ENCODE measurements around the gene TRPC6. TPM values are rescaled to one million over a fixed set of nuclear protein-coding genes. Genes with fewer than 3 reads are reported as not detected.
"Not testable (repeated sequence)": the region's sequence is repeated elsewhere in the genome, so short reads cannot be mapped to it uniquely, and the experiment has no call there.

TRPC6 gene
- polyA plus RNA-seq, 3 donors = 0.45 to 1.7 (median 0.56) TPM

DNA sequence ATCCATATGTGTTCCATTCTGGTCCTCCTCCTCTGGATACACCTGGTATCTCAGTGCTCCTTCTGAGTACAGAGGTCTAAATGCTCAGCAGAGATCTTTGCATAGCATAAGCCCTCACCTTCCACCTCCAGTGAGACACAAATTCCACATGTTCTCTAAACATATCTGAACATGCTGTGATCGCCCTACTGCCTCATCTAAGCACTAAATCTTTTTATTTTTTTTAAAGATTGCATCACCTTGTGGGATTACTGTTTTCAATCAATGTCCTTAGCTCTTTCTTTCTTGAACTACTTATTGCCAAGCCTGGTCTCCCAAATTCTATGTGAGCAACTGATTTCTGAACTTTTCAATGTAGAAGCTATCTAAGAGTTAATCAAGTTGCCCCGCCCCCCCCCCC lies 113.4 kb downstream of the TRPC6 start:
- WGBS, 3 donors = 38 to 66% (median 60%) methylated on average over 2 of the region's 2 CpGs
- no peak overlapping the region for H3K27ac ChIP-seq (ENCODE audit: low read depth, low read length)

DNA sequence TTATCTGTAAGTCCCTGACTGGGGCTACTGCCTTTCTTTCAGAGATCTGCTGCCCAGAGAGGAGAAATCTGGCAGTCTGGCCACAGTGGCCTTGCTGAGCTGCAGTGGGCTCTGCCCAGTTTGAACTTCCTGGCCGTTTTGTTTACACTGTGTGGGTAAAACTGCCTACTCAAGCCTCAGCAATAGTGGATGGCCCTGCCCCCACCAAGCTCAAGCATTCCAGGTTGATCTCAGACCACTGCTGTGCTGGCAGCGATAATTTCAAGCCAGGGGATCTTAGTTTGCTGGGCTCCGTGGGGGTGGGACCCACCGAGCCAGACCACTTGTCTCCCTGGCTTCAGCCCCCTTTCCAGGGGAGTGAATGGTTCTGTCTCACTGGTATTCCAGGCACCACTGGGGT lies 117.5 kb downstream of the TRPC6 start:
- WGBS, 3 donors = 19 to 43% (median 42%) methylated on average over 4 of the region's 4 CpGs
- no peak overlapping the region for H3K27ac ChIP-seq (ENCODE audit: low read depth, low read length)

DNA sequence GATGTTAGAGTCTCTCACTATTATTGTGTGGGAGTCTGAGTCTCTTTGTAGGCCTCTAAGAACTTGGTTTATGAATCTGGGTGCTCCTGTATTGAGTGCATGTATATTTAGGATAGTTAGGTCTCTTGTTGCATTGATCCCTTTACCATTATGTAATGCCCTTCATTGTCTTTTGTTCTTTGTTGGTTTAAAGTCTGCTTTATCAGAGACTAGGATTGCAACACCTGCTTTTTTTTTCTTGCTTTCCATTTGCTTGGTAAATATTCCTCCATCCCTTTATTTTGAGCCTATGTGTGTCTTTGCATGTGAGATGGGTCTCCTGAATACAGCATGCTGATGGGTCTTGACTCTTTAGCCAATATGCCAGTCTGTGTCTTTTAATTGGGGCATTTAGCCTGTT lies 119.4 kb downstream of the TRPC6 start:
- H3K27ac ChIP-seq (ENCODE audit: low read depth, low read length) = not testable (repeated sequence)

DNA sequence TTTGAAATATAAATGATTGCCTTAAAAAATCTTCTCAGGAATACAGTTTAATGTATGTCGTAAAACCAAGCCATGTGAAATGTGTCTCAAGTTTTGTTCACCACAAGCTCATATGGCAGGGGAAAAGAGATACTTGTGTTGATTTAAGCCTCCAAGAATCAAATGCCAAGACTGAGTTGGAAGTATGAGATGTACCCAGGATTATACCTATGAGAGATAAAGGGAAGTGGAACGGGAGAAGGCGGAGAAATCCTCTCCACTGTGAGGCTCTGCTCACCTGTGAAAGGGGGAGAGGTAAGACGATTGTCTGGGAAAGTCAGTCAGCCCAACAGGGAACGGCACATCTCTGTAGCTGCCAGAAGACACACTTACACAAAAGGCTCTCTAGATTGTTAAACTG lies 124.8 kb downstream of the TRPC6 start:
- WGBS, 3 donors = 62 to 88% (median 83%) methylated on average over 5 of the region's 5 CpGs
- H3K27ac ChIP-seq (ENCODE audit: low read depth, low read length) = no peak overlapping the region

- 60 to 79% (median 79%) methylated on average over 3 of the region's 3 CpGs for WGBS, 3 donors
- H3K27ac ChIP-seq (ENCODE audit: low read depth, low read length) = no peak overlapping the region
Observed at GRCh38 chr11:101458161-101458560, 125.6 kb downstream of the TRPC6 start.

GRCh38 chr11:101456812-101457211 lies 127.0 kb downstream of the TRPC6 start:
- H3K27ac ChIP-seq (ENCODE audit: low read depth, low read length) = no peak overlapping the region
- 0 to 2% (median 1%) methylated on average over 1 of the region's 1 CpG for WGBS, 3 donors

DNA sequence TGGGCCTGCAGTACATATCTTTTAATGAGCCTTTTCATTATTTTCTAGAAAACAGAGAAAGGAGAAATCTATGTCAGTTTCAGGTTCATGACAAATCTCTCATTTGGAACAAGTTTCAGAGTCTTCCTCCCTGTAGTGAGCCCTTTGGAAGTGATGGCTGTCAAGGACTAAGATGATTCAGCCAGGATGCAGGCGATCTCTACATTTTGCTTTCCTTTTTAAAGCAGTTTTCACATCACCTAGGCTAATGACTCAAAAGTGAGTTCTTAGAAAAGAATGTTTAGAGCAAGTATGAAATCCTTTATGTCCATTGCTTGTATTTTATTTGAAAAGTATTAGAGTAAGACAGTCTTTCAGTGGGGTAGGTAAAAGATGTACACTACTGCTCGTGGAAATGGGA lies 130.1 kb downstream of the TRPC6 start:
- WGBS, 3 donors = 62 to 79% (median 73%) methylated on average over 2 of the region's 2 CpGs
- H3K27ac ChIP-seq (ENCODE audit: low read depth, low read length) = no peak overlapping the region

- WGBS, 3 donors = 82 to 90% (median 89%) methylated on average over 5 of the region's 5 CpGs
- H3K27ac ChIP-seq (ENCODE audit: low read depth, low read length) = no peak overlapping the region
Observed at GRCh38 chr11:101448881-101449442, 134.8 kb downstream of the TRPC6 start.

DNA sequence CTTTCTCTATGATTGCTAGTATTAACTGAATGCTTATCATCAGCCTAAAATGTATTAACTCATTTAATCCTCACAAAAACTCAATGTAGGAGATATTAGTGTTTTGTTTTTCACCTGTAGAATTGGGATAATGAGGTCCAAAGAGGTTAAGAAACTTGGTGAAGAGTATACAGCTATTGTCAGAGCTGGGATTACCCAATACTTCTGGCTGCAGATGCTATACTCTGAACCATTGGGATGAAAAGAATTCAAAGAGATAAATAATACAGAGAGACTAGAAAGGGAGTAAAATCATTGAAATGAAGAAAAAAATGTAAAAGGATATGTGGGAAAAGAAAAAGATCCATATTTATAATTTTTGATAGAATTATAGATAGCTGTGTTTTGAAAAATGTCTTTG lies 137.1 kb downstream of the TRPC6 start:
- H3K27ac ChIP-seq (ENCODE audit: low read depth, low read length) = no peak overlapping the region

- 73 to 83% (median 83%) methylated on average over 1 of the region's 1 CpG for WGBS, 3 donors
- no peak overlapping the region for H3K27ac ChIP-seq (ENCODE audit: low read depth, low read length)
Observed at GRCh38 chr11:101446238-101446637, 137.6 kb downstream of the TRPC6 start.

DNA sequence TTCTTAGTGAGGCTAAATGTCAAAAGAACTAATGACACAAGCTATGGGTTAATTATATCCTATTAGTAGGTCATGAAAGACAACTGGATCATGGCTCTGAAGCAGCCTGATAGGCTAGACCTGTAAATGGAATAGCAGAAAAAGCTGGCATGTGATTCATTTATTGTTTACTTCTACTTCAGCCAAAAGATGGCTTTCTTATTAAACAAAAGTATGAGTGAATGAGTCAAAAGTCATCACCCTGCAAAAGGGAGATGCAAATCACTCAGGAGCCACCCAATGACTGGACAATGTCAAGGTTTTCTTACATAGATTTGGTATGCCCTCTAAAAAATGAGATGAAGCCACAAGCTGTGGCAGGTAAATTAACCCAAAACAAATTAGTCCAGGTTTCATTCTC lies 138.0 kb downstream of the TRPC6 start:
- H3K27ac ChIP-seq (ENCODE audit: low read depth, low read length) = no peak overlapping the region

DNA sequence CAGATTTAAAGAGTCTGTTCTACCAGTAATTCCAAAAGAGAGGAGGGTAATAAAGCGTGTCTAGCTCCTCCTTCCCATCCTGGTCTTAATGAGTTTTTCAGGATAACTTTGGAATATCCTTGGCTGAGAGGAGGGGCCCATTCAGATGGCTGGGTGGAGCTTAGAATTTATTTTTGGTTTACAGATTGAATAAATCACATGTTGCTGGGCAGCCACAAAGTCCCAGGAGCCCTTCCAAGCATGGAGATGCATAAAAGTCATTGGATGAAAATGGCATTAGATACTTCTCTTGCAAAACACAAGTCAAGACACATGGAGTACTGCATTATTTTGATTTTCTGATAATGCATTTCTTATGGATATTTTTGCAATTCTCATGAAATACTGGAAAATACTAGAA lies 139.0 kb downstream of the TRPC6 start:
- 44 to 49% (median 47%) methylated on average over 1 of the region's 1 CpG for WGBS, 3 donors
- H3K27ac ChIP-seq (ENCODE audit: low read depth, low read length) = no peak overlapping the region

GRCh38 chr11:101444164-101444563 lies 139.6 kb downstream of the TRPC6 start:
- WGBS, 3 donors = 17 to 25% (median 21%) methylated on average over 5 of the region's 5 CpGs
- no peak overlapping the region for H3K27ac ChIP-seq (ENCODE audit: low read depth, low read length)

DNA sequence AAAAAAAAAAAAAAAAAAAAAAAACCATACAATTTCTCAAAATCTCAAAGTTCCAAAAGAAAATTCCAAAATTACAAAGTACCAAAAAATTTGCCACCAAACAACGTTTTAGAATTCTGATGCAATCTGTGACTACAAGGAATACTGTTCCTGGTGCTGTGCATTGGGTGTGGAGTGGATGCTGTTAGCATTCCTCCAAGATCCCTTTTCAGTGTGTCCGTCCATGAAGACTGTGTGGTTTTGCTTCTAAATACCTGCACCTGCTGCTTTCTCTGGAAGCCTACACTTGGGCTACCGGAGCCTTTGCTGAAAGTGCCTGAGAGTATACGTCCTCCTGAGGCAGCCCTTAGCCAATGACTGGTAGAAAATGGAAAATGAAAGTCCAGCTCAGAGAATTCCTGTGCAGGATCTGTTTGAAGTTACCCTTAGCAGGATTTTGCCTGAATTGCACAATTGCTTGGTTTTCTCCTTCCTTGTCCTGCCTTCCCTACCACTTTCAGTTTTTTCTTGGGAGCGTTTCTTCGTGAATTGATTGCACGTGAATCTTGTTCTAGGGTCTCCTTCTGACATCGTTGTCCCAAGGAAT lies 140.8 kb downstream of the TRPC6 start:
- WGBS, 3 donors = 71 to 88% (median 80%) methylated on average over 8 of the region's 8 CpGs

GRCh38 chr11:101442171-101442570 lies 141.6 kb downstream of the TRPC6 start:
- WGBS, 3 donors = 50 to 76% (median 61%) methylated on average over 4 of the region's 4 CpGs
- H3K27ac ChIP-seq (ENCODE audit: low read depth, low read length) = no peak overlapping the region

More for the DNA sequence above, 140.8 kb downstream of the TRPC6 start:
- H3K27ac ChIP-seq (ENCODE audit: low read depth, low read length) = no peak overlapping the region

DNA sequence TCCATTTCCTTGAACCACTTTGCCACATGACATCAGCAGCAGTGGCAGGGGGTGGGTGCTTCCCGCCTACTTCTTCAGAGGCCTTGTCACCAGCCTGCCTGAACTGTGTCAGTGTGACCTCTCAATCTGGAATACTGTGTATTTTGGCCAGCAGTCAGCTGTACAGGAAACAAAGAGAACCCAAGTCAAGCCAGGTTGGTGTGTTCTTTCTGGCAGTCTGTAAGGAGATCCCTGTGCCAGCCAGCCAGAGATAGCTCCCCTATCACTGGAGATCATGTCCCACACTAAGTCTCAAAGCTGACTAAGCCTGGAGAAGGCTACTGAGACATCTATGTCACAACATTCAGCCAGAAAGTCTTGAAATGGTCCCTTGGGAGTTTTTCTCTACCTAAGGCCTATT lies 142.1 kb downstream of the TRPC6 start:
- WGBS, 3 donors = 18 to 88% (median 86%) methylated on average over 1 of the region's 1 CpG
- no peak overlapping the region for H3K27ac ChIP-seq (ENCODE audit: low read depth, low read length)

- no peak overlapping the region for H3K27ac ChIP-seq (ENCODE audit: low read depth, low read length)
- WGBS, 3 donors = 92 to 94% (median 92%) methylated on average over 5 of the region's 5 CpGs
Observed at GRCh38 chr11:101439488-101439887, 144.3 kb downstream of the TRPC6 start.

- WGBS, 3 donors = 63 to 70% (median 64%) methylated on average over 2 of the region's 2 CpGs
- not testable (repeated sequence) for H3K27ac ChIP-seq (ENCODE audit: low read depth, low read length)
Observed at GRCh38 chr11:101438708-101439107, 145.1 kb downstream of the TRPC6 start.

DNA sequence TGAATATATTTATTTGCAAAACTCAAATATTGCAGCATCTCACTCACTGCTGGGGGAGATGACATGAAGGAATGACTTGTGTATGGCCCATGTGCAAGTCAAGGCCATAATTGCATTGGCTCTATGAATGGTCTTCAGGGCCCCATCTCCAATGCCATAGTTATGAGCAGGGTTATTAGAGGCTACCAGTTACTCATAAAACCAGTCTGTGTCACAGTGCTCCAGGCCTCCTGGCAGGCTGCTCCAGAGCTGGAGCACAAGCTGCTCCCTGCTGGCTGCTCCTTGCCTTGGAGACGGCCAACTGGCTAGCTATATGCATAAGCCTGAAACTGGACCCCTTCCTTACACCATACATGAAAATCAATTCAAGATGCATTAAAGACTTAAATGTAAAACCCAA lies 145.7 kb downstream of the TRPC6 start:
- no peak overlapping the region for H3K27ac ChIP-seq (ENCODE audit: low read depth, low read length)
- WGBS, 3 donors = 71 to 84% (median 74%) methylated on average over 1 of the region's 1 CpG

GRCh38 chr11:101436511-101437142 lies 147.2 kb downstream of the TRPC6 start:
- no peak overlapping the region for H3K27ac ChIP-seq (ENCODE audit: low read depth, low read length)
- WGBS, 3 donors = 50 to 68% (median 63%) methylated on average over 3 of the region's 3 CpGs

Measured in adipose tissue (tissue), 3 donors.